Transverse colon (tissue), 4 donors: ENCODE measurements around the gene TMEM45B.

ENCODE experiments used
- CTCF ChIP-seq, 5 experiments: fragments of 200-600 bp in 3 of 5; fragments of 450-650 bp in 2 of 5; sonication (generic) in 3 of 5; IDR thresholded peaks; 1 replicate in 2 of 5; 2 replicates in 3 of 5; pipeline ENCODE4 v1.5.1; 2016 to 2017; ENCODE audit warnings: antibody characterized with exemption in 5 of 5, inconsistent platforms in 3 of 5, mild to moderate bottlenecking in 2 of 5, moderate library complexity in 1 of 5
- EP300 ChIP-seq: sonication (generic); formaldehyde crosslinking; IDR thresholded peaks from one replicate; pipeline ENCODE4 v1.6.1; 2017; ENCODE audit warnings: antibody characterized with exemption, low read depth
- POLR2A ChIP-seq: fragments of 450-650 bp; IDR thresholded peaks from one replicate; pipeline ENCODE4 v1.6.1; 2016; ENCODE audit warnings: antibody characterized with exemption, mild to moderate bottlenecking, moderate library complexity
- POLR2AphosphoS5 ChIP-seq, 3 donors: sonication (generic); formaldehyde crosslinking; IDR thresholded peaks; one replicate each; pipeline ENCODE4 v1.6.1; 2016; ENCODE audit warnings: antibody characterized with exemption in 3 of 3

- TF ChIP-seq CTCF (IDR thresholded peaks at IDR 0.05) (no peak), POLR2AphosphoS5 (IDR thresholded peaks at IDR 0.05) (no peak), POLR2A (no peak), EP300 (no peak)
These were observed 47.8 kb upstream of the TMEM45B start for GRCh38 chr11:129767827-129768226.
